Neutrophil (primary cell): ENCODE data around the gene DMAC2.

Source experiments
- H3K27ac ChIP-seq: fragments of 200-600 bp; sonication (generic); 2 replicates; pipeline ENCODE4 v1.5.1; 2016; ENCODE audit warnings: mild to moderate bottlenecking, moderate library complexity
- H3K27me3 ChIP-seq: fragments of 200-600 bp; sonication (generic); 2 replicates; pipeline ENCODE4 v1.6.0; 2016; ENCODE audit warnings: mild to moderate bottlenecking
- H3K36me3 ChIP-seq: fragments of 200-600 bp; sonication (generic); 2 replicates; pipeline ENCODE4 v1.5.1; 2017
- H3K4me1 ChIP-seq, 2 experiments: fragments of 200-600 bp in 1 of 2; sonication (generic) in 1 of 2; 1 replicate in 1 of 2; 2 replicates in 1 of 2; pipeline versions ENCODE4 v1.5.1 to v1.6.1; 2013 to 2016; ENCODE audit warnings: low read depth in 1 of 2, low read length in 1 of 2, mild to moderate bottlenecking in 1 of 2, moderate library complexity in 1 of 2; ENCODE audit not compliant: control insufficient read depth in 1 of 2, insufficient read depth in 1 of 2
- H3K4me3 ChIP-seq, 2 experiments: fragments of 200-600 bp in 1 of 2; sonication (generic) in 1 of 2; 1 replicate in 1 of 2; 2 replicates in 1 of 2; pipeline ENCODE4 v1.5.1; 2013 to 2016; ENCODE audit warnings: low read depth in 1 of 2, low read length in 1 of 2, mild to moderate bottlenecking in 1 of 2, moderate library complexity in 1 of 2
- H3K9me3 ChIP-seq: fragments of 200-600 bp; sonication (generic); 2 replicates; pipeline ENCODE4 v1.5.1; 2016
- CTCF ChIP-seq: fragments of 200-600 bp; sonication (generic); IDR thresholded peaks from 2 replicates; pipeline ENCODE4 v1.5.1; 2016; ENCODE audit warnings: antibody characterized with exemption

The DMAC2 gene

GRCh38 chr19:41449079-41449864 is 9.6 kb upstream of the DMAC2 start:
- Histone ChIP-seq H3K36me3 (no peaks in the 10 kb centered on the region), H3K27me3 (peaks cover 43% of the 10 kb centered on the region), H3K4me3 (no peak overlapping the region), H3K4me1 (peaks cover 9% of the 10 kb centered on the region in 2 experiments), H3K27ac (no peak overlapping the region), H3K9me3 (no peaks in the 10 kb centered on the region)
- TF ChIP-seq CTCF = peak; percentile 96

GRCh38 chr19:41447732-41448332 is 8.1 kb upstream of the DMAC2 start:
- H3K27ac ChIP-seq = no peak overlapping the region
- no peaks in the 10 kb centered on the region for H3K9me3 ChIP-seq
- no peak for TF ChIP-seq CTCF
- H3K36me3 ChIP-seq = no peaks in the 10 kb centered on the region
- H3K4me3 ChIP-seq = no peak overlapping the region
- peaks cover 9% of the 10 kb centered on the region in 2 experiments for H3K4me1 ChIP-seq
- peaks cover 35% of the 10 kb centered on the region for H3K27me3 ChIP-seq

- no peak for TF ChIP-seq CTCF
- no peak overlapping the region for H3K27ac ChIP-seq
- H3K27me3 ChIP-seq = peaks cover 31% of the 10 kb centered on the region
- H3K9me3 ChIP-seq = no peaks in the 10 kb centered on the region
- H3K4me3 ChIP-seq = no peak overlapping the region
- H3K4me1 ChIP-seq = peaks cover 16% of the 10 kb centered on the region in 2 experiments
- no peaks in the 10 kb centered on the region for H3K36me3 ChIP-seq
Measured at GRCh38 chr19:41445575-41445974, 5.9 kb upstream of the DMAC2 start.

GRCh38 chr19:41443813-41444455 is 4.2 kb upstream of the DMAC2 start:
- Histone ChIP-seq H3K27ac (no peak overlapping the region), H3K9me3 (no peaks in the 10 kb centered on the region), H3K36me3 (no peaks in the 10 kb centered on the region), H3K4me1 (peaks cover 23 to 28% of the 10 kb centered on the region in 2 experiments), H3K4me3 (no peak overlapping the region), H3K27me3 (peaks cover 20% of the 10 kb centered on the region)
- no peak for TF ChIP-seq CTCF

- TF ChIP-seq CTCF = no peak
- Histone ChIP-seq H3K27me3 (peaks cover 8% of the 10 kb centered on the region), H3K4me3 (no peak within 1 kb of the TSS), H3K36me3 (no peaks in the 10 kb centered on the region), H3K9me3 (no peaks in the 10 kb centered on the region), H3K27ac (no peak within 1 kb of the TSS), H3K4me1 (peaks cover 22 to 33% of the 10 kb centered on the region in 2 experiments)
Measured at GRCh38 chr19:41442473-41443355, 3.0 kb upstream of the DMAC2 start, which contains the start of gene ERICH4. Gene ERICH4 (plus strand): TSS chr19:41443156. CDS start chr19:41443170, 14 bp downstream.
